ENCODE measurements around the gene FOSL2. TPM values are rescaled to one million over a fixed set of nuclear protein-coding genes. Genes with fewer than 3 reads are reported as not detected.

Gene FOSL2
- total RNA-seq, 1 donor from 2014 or later = 1.3 TPM

GRCh38 chr2:28378679-28379584 is 13.7 kb upstream of the FOSL2 start:
- Mint-ChIP-seq H3K27me3 (ENCODE audit: insufficient read depth, low read depth) (peaks cover 5% of the 10 kb centered on the region), H3K4me1 (peaks cover 6% of the 10 kb centered on the region), H3K9me3 (no peaks in the 10 kb centered on the region), H3K36me3 (no peaks in the 10 kb centered on the region), H3K27ac (no peak overlapping the region), H3K4me3 (no peak overlapping the region)
- Histone ChIP-seq H3K9me3 (ENCODE audit: low read depth) (no peaks in the 10 kb centered on the region), H3K79me2 (ENCODE audit: low read depth) (no peaks in the 10 kb centered on the region), H3K4me3 (no peak overlapping the region), H3K27ac (no peak overlapping the region), H3K27me3 (peaks cover 4% of the 10 kb centered on the region), H3K36me3 (no peaks in the 10 kb centered on the region), H4K20me1 (ENCODE audit: low read depth) (no peaks in the 10 kb centered on the region), H3F3A (ENCODE audit: low read depth) (no peaks in the 10 kb centered on the region), H3K4me2 (no peak overlapping the region), H3K9ac (no peak overlapping the region), H3K4me1 (peaks cover 12% of the 10 kb centered on the region), H2AFZ (replicated peaks) (peak overlapping the region; percentile 72)
- no peak for TF ChIP-seq EZH2 (IDR thresholded peaks at IDR 0.05)
- TF ChIP-seq CTCF (IDR thresholded peaks at IDR 0.05) = no peak
- no peak for TF ChIP-seq EZH2phosphoT487 (IDR thresholded peaks at IDR 0.05)
- DNase-seq (ENCODE audit: low spot score) = no peak

GRCh38 chr2:28380219-28380618 is 12.4 kb upstream of the FOSL2 start:
- Histone ChIP-seq H3K9ac (no peak overlapping the region), H3K36me3 (no peaks in the 10 kb centered on the region), H2AFZ (replicated peaks) (no peak overlapping the region), H4K20me1 (ENCODE audit: low read depth) (no peaks in the 10 kb centered on the region), H3K4me1 (peaks cover 12% of the 10 kb centered on the region), H3K27me3 (peaks cover 4% of the 10 kb centered on the region), H3K4me2 (no peak overlapping the region), H3K79me2 (ENCODE audit: low read depth) (no peaks in the 10 kb centered on the region), H3F3A (ENCODE audit: low read depth) (no peaks in the 10 kb centered on the region), H3K9me3 (ENCODE audit: low read depth) (no peaks in the 10 kb centered on the region), H3K27ac (no peak overlapping the region), H3K4me3 (no peak overlapping the region)
- Mint-ChIP-seq H3K4me3 (no peak overlapping the region), H3K9me3 (no peaks in the 10 kb centered on the region), H3K36me3 (no peaks in the 10 kb centered on the region), H3K27me3 (ENCODE audit: insufficient read depth, low read depth) (peaks cover 5% of the 10 kb centered on the region), H3K27ac (no peak overlapping the region), H3K4me1 (peaks cover 6% of the 10 kb centered on the region)
- DNase-seq (ENCODE audit: low spot score) = no peak
- TF ChIP-seq EZH2phosphoT487 (IDR thresholded peaks at IDR 0.05) = no peak
- no peak for TF ChIP-seq CTCF (IDR thresholded peaks at IDR 0.05)
- no peak for TF ChIP-seq EZH2 (IDR thresholded peaks at IDR 0.05)

- Histone ChIP-seq H3K36me3 (no peaks in the 10 kb centered on the region), H3K27ac (no peak overlapping the region), H3K4me2 (no peak overlapping the region), H3K9ac (no peak overlapping the region), H4K20me1 (ENCODE audit: low read depth) (no peaks in the 10 kb centered on the region), H3K79me2 (ENCODE audit: low read depth) (no peaks in the 10 kb centered on the region), H3K4me3 (no peak overlapping the region), H2AFZ (replicated peaks) (no peak overlapping the region), H3F3A (ENCODE audit: low read depth) (no peaks in the 10 kb centered on the region), H3K9me3 (ENCODE audit: low read depth) (no peaks in the 10 kb centered on the region), H3K4me1 (peaks cover 12% of the 10 kb centered on the region), H3K27me3 (peaks cover 4% of the 10 kb centered on the region)
- Mint-ChIP-seq H3K4me3 (no peak overlapping the region), H3K27me3 (ENCODE audit: insufficient read depth, low read depth) (peaks cover 7% of the 10 kb centered on the region), H3K27ac (no peak overlapping the region), H3K36me3 (no peaks in the 10 kb centered on the region), H3K9me3 (no peaks in the 10 kb centered on the region), H3K4me1 (peaks cover 6% of the 10 kb centered on the region)
- DNase-seq (ENCODE audit: low spot score) = no peak
- no peak for TF ChIP-seq EZH2phosphoT487 (IDR thresholded peaks at IDR 0.05)
- TF ChIP-seq EZH2 (IDR thresholded peaks at IDR 0.05) = no peak
- no peak for TF ChIP-seq CTCF (IDR thresholded peaks at IDR 0.05)
Measured at GRCh38 chr2:28381225-28382180, 11.2 kb upstream of the FOSL2 start.
